Sigmoid colon (tissue), 4 donors: ENCODE measurements around the gene SMYD3.

ENCODE experiments used
- CTCF ChIP-seq, 4 experiments: fragments of 450-650 bp in 3 of 4; fragments of 200-600 bp in 1 of 4; IDR thresholded peaks; one replicate each; pipeline ENCODE4 v1.5.1; 2016 to 2019; ENCODE audit warnings: antibody characterized with exemption in 4 of 4, mild to moderate bottlenecking in 3 of 4, moderate library complexity in 2 of 4
- EP300 ChIP-seq, 4 donors: sonication (generic); formaldehyde crosslinking; IDR thresholded peaks; one replicate each; pipeline ENCODE4 v1.6.1; 2017; ENCODE audit warnings: antibody characterized with exemption in 4 of 4
- POLR2A ChIP-seq, 2 donors: fragments of 450-650 bp; IDR thresholded peaks; one replicate each; pipeline ENCODE4 v1.6.1; 2016; ENCODE audit warnings: antibody characterized with exemption in 2 of 2, mild to moderate bottlenecking in 2 of 2, moderate library complexity in 2 of 2
- POLR2AphosphoS5 ChIP-seq, 4 donors: sonication (generic); formaldehyde crosslinking; IDR thresholded peaks; one replicate each; pipeline ENCODE4 v1.6.1; 2017; ENCODE audit warnings: antibody characterized with exemption in 4 of 4

GRCh38 chr1:246213036-246213435, 294.0 kb downstream of the SMYD3 start:
- TF ChIP-seq CTCF (IDR thresholded peaks at IDR 0.05): no peak
- no peak for TF ChIP-seq POLR2AphosphoS5 (IDR thresholded peaks at IDR 0.05)
- no peak for TF ChIP-seq POLR2A (IDR thresholded peaks at IDR 0.05)
- TF ChIP-seq EP300 (IDR thresholded peaks at IDR 0.05): no peak
